Osteocyte (in vitro differentiated cells): ENCODE results near the gene TENM3. TPM values are rescaled to one million over a fixed set of nuclear protein-coding genes. Genes with fewer than 3 reads are reported as not detected.

Source experiments
- DNase-seq: peaks from one replicate; pipeline ENCODE4 v3.0.0; 2021; ENCODE audit warnings: mixed read lengths; ENCODE audit not compliant: unreplicated experiment; ENCODE audit errors: extremely low spot score
- H3K27ac Mint-ChIP-seq: one replicate; pipeline ENCODE4 v1.8.0; 2021; ENCODE audit warnings: mild to moderate bottlenecking, mixed read lengths; ENCODE audit not compliant: unreplicated experiment
- H3K27me3 Mint-ChIP-seq: one replicate; pipeline ENCODE4 v1.8.0; 2021; ENCODE audit warnings: mixed read lengths; ENCODE audit not compliant: unreplicated experiment
- H3K36me3 Mint-ChIP-seq: one replicate; pipeline ENCODE4 v1.8.0; 2021; ENCODE audit warnings: mixed read lengths; ENCODE audit not compliant: unreplicated experiment
- H3K4me1 Mint-ChIP-seq: one replicate; pipeline ENCODE4 v1.8.0; 2021; ENCODE audit warnings: mixed read lengths; ENCODE audit not compliant: unreplicated experiment
- H3K4me3 Mint-ChIP-seq: one replicate; pipeline ENCODE4 v1.8.0; 2021; ENCODE audit warnings: mild to moderate bottlenecking, moderate library complexity, mixed read lengths; ENCODE audit not compliant: unreplicated experiment
- H3K9me3 Mint-ChIP-seq: one replicate; pipeline ENCODE4 v1.8.0; 2021; ENCODE audit warnings: mixed read lengths; ENCODE audit not compliant: unreplicated experiment
- CTCF ChIP-seq: fragments of 200-600 bp; sonication (generic); IDR thresholded peaks from 2 replicates; pipeline ENCODE4 v1.5.0; 2021; ENCODE audit warnings: antibody characterized with exemption, mild to moderate bottlenecking, moderate library complexity
- total RNA-seq: library from RNA; stranded (reverse); gene quantifications from 2 replicates; pipeline ENCODE4 v1.2.1, GENCODE V29; 2021

The TENM3 gene
- total RNA-seq, 1 donor from 2014 or later: 78.3 TPM

GRCh38 chr4:182826391-182826790, 583.2 kb downstream of the TENM3 start:
- no peaks in the 10 kb centered on the region for H3K4me1 Mint-ChIP-seq
- no peak overlapping the region for H3K4me3 Mint-ChIP-seq
- H3K36me3 Mint-ChIP-seq: no peaks in the 10 kb centered on the region
- peaks cover 33% of the 10 kb centered on the region for H3K27me3 Mint-ChIP-seq
- TF ChIP-seq CTCF: no peak
- H3K27ac Mint-ChIP-seq: no peak overlapping the region
- no peak for DNase-seq
- no peaks in the 10 kb centered on the region for H3K9me3 Mint-ChIP-seq

- no peak for TF ChIP-seq CTCF
- H3K27me3 Mint-ChIP-seq: peaks cover 34% of the 10 kb centered on the region
- H3K4me3 Mint-ChIP-seq: no peak overlapping the region
- no peaks in the 10 kb centered on the region for H3K36me3 Mint-ChIP-seq
- no peaks in the 10 kb centered on the region for H3K9me3 Mint-ChIP-seq
- H3K27ac Mint-ChIP-seq: no peak overlapping the region
- DNase-seq: no peak
- H3K4me1 Mint-ChIP-seq: no peaks in the 10 kb centered on the region
Observed at GRCh38 chr4:182827166-182827565, 584.0 kb downstream of the TENM3 start.

- H3K27me3 Mint-ChIP-seq: peaks cover 35% of the 10 kb centered on the region
- DNase-seq: no peak
- TF ChIP-seq CTCF: no peak
- no peaks in the 10 kb centered on the region for H3K9me3 Mint-ChIP-seq
- no peaks in the 10 kb centered on the region for H3K36me3 Mint-ChIP-seq
- no peaks in the 10 kb centered on the region for H3K4me1 Mint-ChIP-seq
- H3K27ac Mint-ChIP-seq: no peak overlapping the region
- no peak overlapping the region for H3K4me3 Mint-ChIP-seq
Observed at GRCh38 chr4:182827954-182828353, 584.8 kb downstream of the TENM3 start.

- no peaks in the 10 kb centered on the region for H3K9me3 Mint-ChIP-seq
- H3K27me3 Mint-ChIP-seq: peaks cover 35% of the 10 kb centered on the region
- H3K4me3 Mint-ChIP-seq: no peak overlapping the region
- peak overlapping the region; percentile 17 for H3K27ac Mint-ChIP-seq
- DNase-seq: no peak
- TF ChIP-seq CTCF: no peak
- no peaks in the 10 kb centered on the region for H3K4me1 Mint-ChIP-seq
- H3K36me3 Mint-ChIP-seq: no peaks in the 10 kb centered on the region
Observed at GRCh38 chr4:182828360-182829025, 585.3 kb downstream of the TENM3 start.

GRCh38 chr4:182829196-182829595, 586.0 kb downstream of the TENM3 start:
- Mint-ChIP-seq H3K27me3 (peaks cover 35% of the 10 kb centered on the region), H3K36me3 (no peaks in the 10 kb centered on the region), H3K9me3 (no peaks in the 10 kb centered on the region), H3K4me1 (no peaks in the 10 kb centered on the region), H3K4me3 (no peak overlapping the region), H3K27ac (no peak overlapping the region)
- DNase-seq: no peak
- TF ChIP-seq CTCF: no peak
